Embryonic facial prominence (tissue), 1 donor: ENCODE results near the gene SPDYE2B.
A peak's percentile ranks its signal among the peaks of the same experiment; 100 is the strongest.
"Not testable (repeated sequence)": the region's sequence is repeated elsewhere in the genome, so short reads cannot be mapped to it uniquely, and the experiment has no call there.

Experiments
- DNase-seq: peaks from one replicate; pipeline ENCODE4 v3.0.0-alpha.2; 2016; ENCODE audit errors: extremely low spot score

SPDYE2B gene

GRCh38 chr7:102649924-102650323 lies at the start of gene SPDYE2B:
Gene SPDYE2B, plus strand, starts transcription at chr7:102650319. Its CDS starts 2,030 bp downstream, at chr7:102652349.
- not testable (repeated sequence) for DNase-seq

- DNase-seq, result not testable (repeated sequence)
Observed at GRCh38 chr7:102602317-102602716, 47.8 kb upstream of the SPDYE2B start.

- not testable (repeated sequence) for DNase-seq
Observed at GRCh38 chr7:102604431-102605145, 45.5 kb upstream of the SPDYE2B start.

GRCh38 chr7:102606848-102607247 lies 43.3 kb upstream of the SPDYE2B start:
- DNase-seq, result not testable (repeated sequence)

GRCh38 chr7:102609734-102610133 lies 40.4 kb upstream of the SPDYE2B start:
- not testable (repeated sequence) for DNase-seq

GRCh38 chr7:102610441-102610840 lies 39.7 kb upstream of the SPDYE2B start:
- DNase-seq, result not testable (repeated sequence)

GRCh38 chr7:102611013-102611674 lies 39.0 kb upstream of the SPDYE2B start:
- not testable (repeated sequence) for DNase-seq

- peak; percentile 6 for DNase-seq
Observed at GRCh38 chr7:102611675-102612325, 38.3 kb upstream of the SPDYE2B start.

- DNase-seq, result not testable (repeated sequence)
Observed at GRCh38 chr7:102613575-102614345, 36.4 kb upstream of the SPDYE2B start.

GRCh38 chr7:102614346-102614697 lies 35.8 kb upstream of the SPDYE2B start:
- DNase-seq, result not testable (repeated sequence)

GRCh38 chr7:102614873-102615272 lies 35.2 kb upstream of the SPDYE2B start:
- DNase-seq, result not testable (repeated sequence)

GRCh38 chr7:102615930-102616329 lies 34.2 kb upstream of the SPDYE2B start:
- DNase-seq, result not testable (repeated sequence)

GRCh38 chr7:102616507-102617125 lies 33.5 kb upstream of the SPDYE2B start, which contains the start of gene RASA4:
Gene RASA4, minus strand, starts transcription at chr7:102616756. Its CDS starts 67 bp downstream, at chr7:102616689.
- DNase-seq, result peak; percentile 5

- DNase-seq, result not testable (repeated sequence)
Observed at GRCh38 chr7:102618122-102618521, 32.0 kb upstream of the SPDYE2B start.

GRCh38 chr7:102627271-102627904 lies 22.7 kb upstream of the SPDYE2B start:
- not testable (repeated sequence) for DNase-seq

- not testable (repeated sequence) for DNase-seq
Observed at GRCh38 chr7:102630622-102631021, 19.5 kb upstream of the SPDYE2B start.

GRCh38 chr7:102634299-102634698 lies 15.8 kb upstream of the SPDYE2B start:
- not testable (repeated sequence) for DNase-seq

GRCh38 chr7:102635354-102635753 lies 14.8 kb upstream of the SPDYE2B start:
- DNase-seq, result not testable (repeated sequence)

- not testable (repeated sequence) for DNase-seq
Observed at GRCh38 chr7:102636956-102637355, 13.2 kb upstream of the SPDYE2B start.

GRCh38 chr7:102638848-102639247 lies 11.3 kb upstream of the SPDYE2B start:
- DNase-seq, result not testable (repeated sequence)

GRCh38 chr7:102642691-102643090 lies 7.4 kb upstream of the SPDYE2B start, which contains the start of gene UPK3BL1:
Gene UPK3BL1, minus strand, starts transcription at chr7:102642791. Its CDS starts 50 bp downstream, at chr7:102642741.
- not testable (repeated sequence) for DNase-seq
